Activated CD8-positive, alpha-beta T cell treated with anti-CD3 and anti-CD28 coated beads, Interleukin-2, amount 10 ng/mL, durations not matched to agents 7 days and 5 days (primary cell): ENCODE data around the gene MAEA. TPM values are rescaled to one million over a fixed set of nuclear protein-coding genes. Genes with fewer than 3 reads are reported as not detected.

Experiments used
- ATAC-seq: fragments of 150-1000 bp; cut with Tn5 transposase; one replicate; pipeline ENCODE4 v1.10.0; 2021; ENCODE audit warnings: moderate library complexity
- CTCF ChIA-PET: fragments of 350-600 bp; sonication (Branson Sonifier 250); formaldehyde crosslinking; loops from one replicate; lab custom pipeline; 2021; ENCODE audit warnings: antibody characterized with exemption; lab: Charles Lee
- POLR2A ChIA-PET: fragments of 350-600 bp; sonication (Branson Sonifier 250); formaldehyde crosslinking; loops from one replicate; lab custom pipeline; 2021; ENCODE audit warnings: antibody characterized with exemption; lab: Charles Lee
- DNase-seq: peaks from one replicate; pipeline ENCODE4 v3.0.0-alpha.2; 2020
- H3K27ac Mint-ChIP-seq: one replicate; pipeline ENCODE4 v1.8.0; 2021; ENCODE audit warnings: mild to moderate bottlenecking, mixed read lengths
- H3K27me3 Mint-ChIP-seq: one replicate; pipeline ENCODE4 v1.8.0; 2021; ENCODE audit warnings: low read depth, mixed read lengths
- H3K36me3 Mint-ChIP-seq: one replicate; pipeline ENCODE4 v1.8.0; 2021; ENCODE audit warnings: low read depth, mixed read lengths
- H3K4me1 Mint-ChIP-seq: one replicate; pipeline ENCODE4 v1.8.0; 2021; ENCODE audit warnings: low read depth, mixed read lengths
- H3K4me3 Mint-ChIP-seq: one replicate; pipeline ENCODE4 v1.8.0; 2021; ENCODE audit warnings: mild to moderate bottlenecking, mixed read lengths
- H3K9me3 Mint-ChIP-seq: one replicate; pipeline ENCODE4 v1.8.0; 2022; ENCODE audit warnings: mixed read lengths; ENCODE audit not compliant: insufficient read depth
- total RNA-seq, 2 experiments: library from RNA; stranded (reverse); gene quantifications; one replicate each; pipeline ENCODE4 v1.2.3, GENCODE V29; 2021

Gene MAEA
- total RNA-seq, result 10 to 100 TPM; 60.3 to 65.1 TPM

DNA sequence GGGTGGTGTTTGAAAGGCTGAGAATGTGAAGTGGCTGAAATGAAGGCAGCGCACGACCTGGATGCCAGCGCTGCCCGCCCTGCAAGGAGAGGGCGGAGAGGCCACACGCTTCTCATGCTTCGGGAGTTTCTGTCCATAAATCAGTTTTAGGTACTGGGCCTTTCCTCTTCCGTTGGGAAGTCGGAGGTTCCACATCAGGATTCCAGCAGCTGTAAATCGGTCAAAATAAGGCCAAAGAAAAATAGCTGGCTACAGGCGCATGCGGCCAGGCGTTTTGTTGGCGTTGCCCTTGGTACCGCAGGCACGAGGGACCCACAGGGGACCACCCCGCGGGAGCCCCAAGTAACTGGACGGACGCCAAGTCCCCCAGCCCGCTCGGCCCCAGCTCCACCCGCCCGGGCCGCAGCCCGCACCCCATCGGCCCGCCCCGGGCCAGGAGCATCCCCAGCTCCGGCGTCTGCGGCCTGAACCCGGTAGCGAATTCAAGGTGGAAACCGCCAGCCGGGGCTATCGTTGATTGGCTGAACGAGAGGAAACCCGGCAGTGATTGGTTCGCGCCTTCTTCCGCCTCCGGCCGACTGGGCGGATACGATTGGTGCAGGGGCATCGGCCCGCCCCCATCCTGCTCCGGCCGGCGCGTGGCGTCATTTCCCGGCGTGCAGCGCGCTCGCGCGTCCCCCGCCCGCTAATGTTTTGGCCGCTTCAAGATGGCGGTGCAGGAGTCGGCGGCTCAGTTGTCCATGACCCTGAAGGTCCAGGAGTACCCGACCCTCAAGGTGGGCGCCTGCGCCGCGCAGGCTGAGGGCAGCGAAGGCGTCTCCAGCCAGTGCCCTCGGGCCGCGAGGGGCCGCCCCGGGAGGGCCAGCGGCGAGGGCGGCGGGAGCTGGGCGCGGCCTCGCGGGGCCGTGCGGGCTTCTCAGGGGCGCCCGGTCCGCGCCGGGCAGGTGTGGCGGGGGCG is at the start of gene MAEA:
MAEA (plus strand) TSS at position 685 of the 958 bp plus-strand sequence; CDS start at position 708, 23 bp downstream.
- ChIA-PET POLR2A (interaction anchor here (0.6 to 5.7 kb wide), 14 partner anchors 11 to 192 kb away, joined by 3 to 41 read pairs (median 6); partner anchors contain the start of genes CTBP1 and UVSSA), CTCF (interaction anchor here (0.6 to 3.8 kb wide), 9 partner anchors 19 to 158 kb away, joined by 3 to 32 read pairs (median 4); partner anchors contain the start of genes CTBP1 and UVSSA)
- Mint-ChIP-seq H3K9me3 (peaks cover 8% of the 10 kb centered on the region), H3K4me1 (peaks cover 35% of the 10 kb centered on the region), H3K4me3 (peak within 1 kb of the TSS; percentile 93), H3K27me3 (no peaks in the 10 kb centered on the region), H3K36me3 (peaks cover 15% of the 10 kb centered on the region), H3K27ac (peak within 1 kb of the TSS; percentile 92)
- ATAC-seq (peak; percentile 97), DNase-seq (peak; percentile 98)

DNA sequence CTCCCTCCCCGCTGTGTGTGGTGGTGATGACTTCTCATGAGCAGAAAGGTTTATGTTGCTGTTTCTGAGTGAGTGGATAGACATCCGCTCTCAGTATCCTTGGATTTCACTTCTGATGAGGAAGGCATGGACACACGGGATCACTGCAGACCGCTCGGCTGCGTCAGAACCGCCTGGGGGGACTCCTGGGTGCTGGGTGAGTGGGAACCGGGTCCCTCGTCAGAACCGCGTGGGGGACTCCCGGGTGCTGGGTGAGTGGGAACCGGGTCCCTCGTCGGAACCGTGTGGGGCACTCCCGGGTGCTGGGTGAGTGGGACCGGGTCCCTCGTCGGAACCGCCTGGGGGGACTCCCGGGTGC is 49.8 kb upstream of the MAEA start:
- H3K27me3 Mint-ChIP-seq, result no peaks in the 10 kb centered on the region
- DNase-seq (no peak), ATAC-seq (no peak)
- H3K9me3 Mint-ChIP-seq, result no peaks in the 10 kb centered on the region
- POLR2A ChIA-PET, result no interaction called here
- H3K4me1 Mint-ChIP-seq, result peaks cover 22% of the 10 kb centered on the region
- H3K4me3 Mint-ChIP-seq, result no peak overlapping the region
- H3K27ac Mint-ChIP-seq, result no peak overlapping the region
- CTCF ChIA-PET, result no interaction called here
- H3K36me3 Mint-ChIP-seq, result peaks cover 34% of the 10 kb centered on the region

GRCh38 chr4:1240721-1241465 is 48.8 kb upstream of the MAEA start:
- POLR2A ChIA-PET, result no interaction called here
- no peak for DNase-seq

DNA sequence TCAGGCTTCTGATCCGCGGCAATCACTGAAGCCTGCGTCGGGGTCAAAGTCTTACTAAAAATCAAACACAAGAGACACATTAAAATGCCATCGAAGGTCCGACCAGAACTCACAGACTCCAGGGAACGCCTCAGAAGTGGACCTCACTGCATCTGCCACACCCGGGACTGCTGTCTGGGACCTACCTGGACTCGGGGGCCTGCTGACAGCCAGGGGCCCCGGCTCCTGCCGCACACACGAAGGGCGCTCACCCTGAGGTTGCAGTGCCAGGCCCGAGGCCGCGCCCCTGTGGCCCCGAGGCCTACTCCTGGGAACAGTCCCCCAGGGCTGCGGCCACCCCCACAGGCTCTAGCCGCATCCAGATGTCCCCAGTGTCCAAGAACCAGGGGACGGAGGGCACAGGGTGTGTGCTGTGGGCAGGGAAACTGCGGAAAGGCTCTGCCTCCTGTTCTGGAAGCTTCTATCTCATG is 48.2 kb upstream of the MAEA start:
- ATAC-seq, result no peak
- H3K4me1 Mint-ChIP-seq, result peaks cover 34% of the 10 kb centered on the region
- ChIA-PET CTCF (no interaction called here), POLR2A (no interaction called here)
- no peaks in the 10 kb centered on the region for H3K27me3 Mint-ChIP-seq
- no peak overlapping the region for H3K27ac Mint-ChIP-seq
- peaks cover 30% of the 10 kb centered on the region for H3K36me3 Mint-ChIP-seq
- no peak for DNase-seq
- H3K9me3 Mint-ChIP-seq, result no peaks in the 10 kb centered on the region
- no peak overlapping the region for H3K4me3 Mint-ChIP-seq

More at GRCh38 chr4:1240721-1241465, 48.8 kb upstream of the MAEA start:
- H3K4me1 Mint-ChIP-seq, result peaks cover 28% of the 10 kb centered on the region
- H3K9me3 Mint-ChIP-seq, result no peaks in the 10 kb centered on the region
- peaks cover 28% of the 10 kb centered on the region for H3K36me3 Mint-ChIP-seq
- H3K4me3 Mint-ChIP-seq, result no peak overlapping the region
- no peak overlapping the region for H3K27ac Mint-ChIP-seq
- CTCF ChIA-PET, result no interaction called here
- no peaks in the 10 kb centered on the region for H3K27me3 Mint-ChIP-seq
- ATAC-seq, result no peak

DNA sequence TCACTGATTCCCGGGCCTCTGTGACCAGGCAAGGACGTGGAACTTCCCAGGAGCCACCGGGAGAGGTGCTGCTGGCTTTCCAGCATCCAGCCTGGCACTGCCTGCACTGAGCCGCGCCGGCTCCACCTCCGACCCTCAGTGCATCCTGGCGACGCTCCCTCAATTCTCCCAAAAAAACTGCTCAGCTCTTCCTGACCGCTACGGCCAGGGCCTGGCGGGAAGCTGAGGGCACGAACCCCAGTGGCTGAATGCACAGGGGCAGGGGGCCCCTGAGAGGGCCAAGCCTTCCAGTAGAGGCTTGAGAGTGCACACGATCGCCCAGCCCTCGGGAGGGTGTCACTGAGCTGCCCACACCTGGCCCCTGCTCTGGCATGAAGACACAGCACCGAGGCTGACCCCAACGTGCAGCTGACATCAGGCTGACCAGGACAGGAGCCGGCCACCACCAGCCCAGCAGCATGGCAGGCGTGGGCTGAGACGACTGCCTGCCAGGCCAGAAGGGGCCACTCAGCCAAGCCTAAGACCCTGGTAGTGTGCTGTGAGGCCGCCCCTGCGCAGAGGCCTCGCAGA is 47.7 kb upstream of the MAEA start:
- ATAC-seq (no peak), DNase-seq (no peak)
- ChIA-PET CTCF (no interaction called here), POLR2A (no interaction called here)
- Mint-ChIP-seq H3K27ac (no peak overlapping the region), H3K4me3 (no peak overlapping the region), H3K4me1 (peaks cover 39% of the 10 kb centered on the region), H3K36me3 (peaks cover 35% of the 10 kb centered on the region), H3K27me3 (no peaks in the 10 kb centered on the region), H3K9me3 (no peaks in the 10 kb centered on the region)

DNA sequence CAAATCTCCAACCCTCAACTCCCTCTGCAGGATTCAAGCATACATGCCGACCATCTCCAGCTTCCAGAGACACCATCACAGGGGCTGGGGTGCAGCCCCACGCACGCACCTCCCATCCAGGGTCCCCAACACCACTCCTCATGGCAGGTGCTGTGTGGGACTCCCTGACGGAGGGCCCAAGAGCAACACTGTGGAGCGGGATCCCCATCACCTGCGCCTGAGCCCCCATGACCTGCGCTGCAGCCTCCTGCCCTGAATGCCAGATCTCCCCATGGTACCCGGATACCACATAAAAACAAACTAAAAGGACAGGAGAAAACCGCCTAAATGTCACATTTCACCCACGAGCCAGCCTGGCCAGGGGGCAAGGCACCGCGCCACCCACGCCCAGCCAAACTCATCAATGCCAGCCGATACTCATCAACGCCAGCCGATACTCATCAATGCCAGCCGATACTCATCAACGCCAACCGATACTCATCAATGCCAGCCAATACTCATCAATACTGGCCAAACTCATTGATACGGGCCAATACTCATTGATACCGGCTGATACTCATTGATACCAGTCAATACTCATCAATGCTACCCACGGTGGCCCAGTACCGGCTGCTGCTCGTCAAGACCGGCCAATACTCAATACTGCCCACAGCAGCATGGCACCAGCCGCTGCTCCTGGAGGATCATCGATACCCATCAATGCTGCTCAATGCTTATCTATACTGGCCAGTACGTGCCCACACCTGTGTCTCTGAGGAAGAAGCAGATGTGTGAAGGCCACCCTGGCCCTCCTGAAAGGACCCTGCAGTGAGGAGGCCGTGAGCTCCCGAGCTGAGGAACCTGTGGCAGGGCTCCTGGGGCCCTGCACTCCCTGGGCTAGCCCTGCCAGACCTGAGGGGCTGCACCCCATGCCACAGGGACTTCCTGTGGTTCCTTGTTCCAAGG is 46.9 kb upstream of the MAEA start:
- Mint-ChIP-seq H3K9me3 (no peaks in the 10 kb centered on the region), H3K36me3 (peaks cover 39% of the 10 kb centered on the region), H3K4me3 (no peak overlapping the region), H3K27me3 (no peaks in the 10 kb centered on the region), H3K27ac (peak overlapping the region; percentile 63), H3K4me1 (peaks cover 41% of the 10 kb centered on the region)
- POLR2A ChIA-PET, result interaction anchor here (1.6 kb wide), 1 partner anchor 47 kb away, joined by 4 read pairs; the partner anchor contains the start of gene MAEA
- ATAC-seq (no peak), DNase-seq (no peak)
- CTCF ChIA-PET, result interaction anchor here (1.0 to 1.2 kb wide), 2 partner anchors 25 to 103 kb away, joined by 3 to 4 read pairs; no protein-coding TSS in a partner anchor

- H3K27me3 Mint-ChIP-seq, result no peaks in the 10 kb centered on the region
- peaks cover 41% of the 10 kb centered on the region for H3K4me1 Mint-ChIP-seq
- peak overlapping the region; percentile 20 for H3K27ac Mint-ChIP-seq
- POLR2A ChIA-PET, result interaction anchor here (1.6 kb wide), 1 partner anchor 47 kb away, joined by 4 read pairs; the partner anchor contains the start of gene MAEA
- peaks cover 32% of the 10 kb centered on the region for H3K36me3 Mint-ChIP-seq
- no peak overlapping the region for H3K4me3 Mint-ChIP-seq
- no peak for DNase-seq
- no peaks in the 10 kb centered on the region for H3K9me3 Mint-ChIP-seq
- CTCF ChIA-PET, result interaction anchor here (0.9 to 1.2 kb wide), 3 partner anchors 24 to 103 kb away, joined by 3 to 4 read pairs (median 4); no protein-coding TSS in a partner anchor
- ATAC-seq, result no peak
Measured at GRCh38 chr4:1243451-1244080, 46.1 kb upstream of the MAEA start.

GRCh38 chr4:1244081-1244977 is 45.4 kb upstream of the MAEA start:
- DNase-seq (no peak), ATAC-seq (no peak)
- H3K36me3 Mint-ChIP-seq, result peaks cover 27% of the 10 kb centered on the region
- ChIA-PET CTCF (interaction anchor here (0.9 to 1.9 kb wide), 4 partner anchors 23 to 102 kb away, joined by 3 to 6 read pairs (median 4); no protein-coding TSS in a partner anchor), POLR2A (interaction anchor here (1.6 kb wide), 1 partner anchor 46 kb away, joined by 4 read pairs; the partner anchor contains the start of gene MAEA)
- peak overlapping the region; percentile 52 for H3K27ac Mint-ChIP-seq
- H3K4me1 Mint-ChIP-seq, result peaks cover 41% of the 10 kb centered on the region
- H3K4me3 Mint-ChIP-seq, result no peak overlapping the region
- no peaks in the 10 kb centered on the region for H3K9me3 Mint-ChIP-seq
- H3K27me3 Mint-ChIP-seq, result no peaks in the 10 kb centered on the region

DNA sequence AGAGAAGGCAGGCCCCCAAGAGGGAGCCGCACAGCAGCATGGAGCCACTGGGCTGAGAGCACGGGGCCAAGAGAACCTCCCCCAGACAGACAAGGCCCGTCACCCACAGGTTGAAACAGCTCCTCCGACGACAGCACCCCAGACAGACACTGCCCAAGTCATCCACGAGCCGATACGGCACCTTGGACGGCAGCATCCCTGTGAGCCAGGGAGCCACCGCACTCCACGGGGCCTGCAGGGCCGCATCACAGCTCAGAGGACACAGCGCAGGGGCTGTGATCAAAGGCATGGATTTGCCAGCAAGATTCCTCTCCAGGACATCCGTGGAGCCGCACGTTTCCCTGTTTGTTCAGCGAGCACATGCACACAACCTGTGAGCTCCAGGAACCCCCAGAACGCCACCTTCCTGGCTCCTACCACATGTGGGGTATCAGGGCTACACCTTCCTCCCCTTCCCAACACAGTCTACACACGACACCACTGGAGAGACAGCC is 44.7 kb upstream of the MAEA start:
- ATAC-seq (no peak), DNase-seq (no peak)
- H3K27me3 Mint-ChIP-seq, result no peaks in the 10 kb centered on the region
- peak overlapping the region; percentile 52 for H3K27ac Mint-ChIP-seq
- CTCF ChIA-PET, result interaction anchor here (1.1 to 1.9 kb wide), 2 partner anchors 22 to 42 kb away, joined by 3 to 6 read pairs; no protein-coding TSS in a partner anchor
- H3K36me3 Mint-ChIP-seq, result peaks cover 28% of the 10 kb centered on the region
- H3K9me3 Mint-ChIP-seq, result no peaks in the 10 kb centered on the region
- peak overlapping the region; percentile 38 for H3K4me3 Mint-ChIP-seq
- POLR2A ChIA-PET, result interaction anchor here (1.6 kb wide), 1 partner anchor 45 kb away, joined by 4 read pairs; the partner anchor contains the start of gene MAEA
- peaks cover 44% of the 10 kb centered on the region for H3K4me1 Mint-ChIP-seq
